ENCODE results near the gene UVSSA. TPM values are rescaled to one million over a fixed set of nuclear protein-coding genes. Genes with fewer than 3 reads are reported as not detected.

UVSSA gene
- polyA plus RNA-seq, 1 experiment, result 5.8 TPM

DNA sequence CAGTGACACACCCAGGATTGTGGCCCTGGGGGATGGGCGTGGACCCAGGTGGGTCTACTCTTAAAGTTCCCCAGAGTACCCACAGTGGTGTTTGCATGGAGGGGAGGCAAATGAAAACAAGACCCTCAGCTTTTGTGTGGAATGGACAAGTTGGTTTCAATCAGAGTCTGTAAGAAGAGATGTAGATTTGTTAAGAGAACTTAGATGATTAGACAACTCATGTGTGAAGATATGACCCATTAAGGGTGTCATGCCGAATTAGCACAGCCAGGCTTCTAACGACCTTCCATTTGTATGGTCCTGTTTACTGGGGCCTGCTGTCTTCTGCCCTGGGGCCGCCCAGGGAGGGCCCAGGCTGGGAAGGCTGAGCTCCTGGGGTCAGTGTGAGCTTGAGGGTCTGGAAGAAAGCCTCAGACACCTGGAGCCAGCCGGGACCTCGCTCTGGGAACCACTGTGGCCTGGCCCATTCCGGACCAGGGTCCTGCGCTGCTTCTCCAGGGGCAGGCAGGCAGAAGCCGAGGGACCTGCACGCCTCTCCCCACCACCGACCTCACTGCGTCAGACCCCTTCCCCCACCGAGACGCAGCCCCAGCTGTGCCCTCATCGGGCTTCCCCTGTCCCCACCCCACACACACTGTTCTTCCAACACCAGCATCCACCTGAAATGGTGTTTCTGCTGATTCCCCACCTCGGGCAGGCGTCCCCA is 20.4 kb downstream of the UVSSA start:
- Histone ChIP-seq H3K4me3 (ENCODE audit: low read depth, low read length) (no peak overlapping the region), H3K27me3 (ENCODE audit: control insufficient read depth, insufficient read depth, low read length) (no peaks in the 10 kb centered on the region), H3K36me3 (ENCODE audit: control insufficient read depth, insufficient read depth, low read length) (peaks cover 8% of the 10 kb centered on the region)
- TF ChIP-seq, protein P1, sequence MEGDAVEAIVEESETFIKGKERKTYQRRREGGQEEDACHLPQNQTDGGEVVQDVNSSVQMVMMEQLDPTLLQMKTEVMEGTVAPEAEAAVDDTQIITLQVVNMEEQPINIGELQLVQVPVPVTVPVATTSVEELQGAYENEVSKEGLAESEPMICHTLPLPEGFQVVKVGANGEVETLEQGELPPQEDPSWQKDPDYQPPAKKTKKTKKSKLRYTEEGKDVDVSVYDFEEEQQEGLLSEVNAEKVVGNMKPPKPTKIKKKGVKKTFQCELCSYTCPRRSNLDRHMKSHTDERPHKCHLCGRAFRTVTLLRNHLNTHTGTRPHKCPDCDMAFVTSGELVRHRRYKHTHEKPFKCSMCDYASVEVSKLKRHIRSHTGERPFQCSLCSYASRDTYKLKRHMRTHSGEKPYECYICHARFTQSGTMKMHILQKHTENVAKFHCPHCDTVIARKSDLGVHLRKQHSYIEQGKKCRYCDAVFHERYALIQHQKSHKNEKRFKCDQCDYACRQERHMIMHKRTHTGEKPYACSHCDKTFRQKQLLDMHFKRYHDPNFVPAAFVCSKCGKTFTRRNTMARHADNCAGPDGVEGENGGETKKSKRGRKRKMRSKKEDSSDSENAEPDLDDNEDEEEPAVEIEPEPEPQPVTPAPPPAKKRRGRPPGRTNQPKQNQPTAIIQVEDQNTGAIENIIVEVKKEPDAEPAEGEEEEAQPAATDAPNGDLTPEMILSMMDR (IDR thresholded peaks at IDR 0.05; ENCODE audit: insufficient read depth, low read depth, low read length), result no peak
- POLR2A ChIA-PET, result no interaction called here
- CTCF ChIA-PET, result interaction anchor here (0.6 kb wide), 1 partner anchor 11 kb away, joined by 3 read pairs; no protein-coding TSS in a partner anchor
- DNase-seq (ENCODE audit: low read depth), result no peak

DNA sequence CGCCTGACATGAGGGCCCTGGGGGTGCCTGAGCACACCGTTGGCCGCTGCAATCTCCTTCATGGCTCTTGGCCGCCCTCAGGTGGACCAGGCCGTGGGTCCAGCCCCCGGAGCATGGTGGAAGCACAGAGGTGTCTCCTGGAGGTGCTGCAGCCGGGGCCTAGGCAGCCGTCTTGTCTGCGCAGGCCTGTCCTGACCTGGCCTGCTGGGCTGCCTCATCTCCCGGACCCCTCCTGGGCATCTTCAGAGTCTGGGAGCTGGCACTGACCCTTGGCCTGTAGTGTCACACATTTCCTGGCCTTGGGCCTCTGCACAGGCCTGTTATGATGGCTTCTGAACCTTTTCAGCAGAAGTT is 20.9 kb downstream of the UVSSA start:
- Histone ChIP-seq H3K4me3 (ENCODE audit: low read depth, low read length) (no peak overlapping the region), H3K27me3 (ENCODE audit: control insufficient read depth, insufficient read depth, low read length) (no peaks in the 10 kb centered on the region), H3K36me3 (ENCODE audit: control insufficient read depth, insufficient read depth, low read length) (peaks cover 8% of the 10 kb centered on the region)
- ChIA-PET POLR2A (no interaction called here), CTCF (interaction anchor here (0.6 to 1.2 kb wide), 2 partner anchors 144 to 261 kb away, joined by 3 read pairs; no protein-coding TSS in a partner anchor)
- TF ChIP-seq, protein P1 (IDR thresholded peaks at IDR 0.05; ENCODE audit: insufficient read depth, low read depth, low read length), result no peak
- no peak for DNase-seq (ENCODE audit: low read depth)

DNA sequence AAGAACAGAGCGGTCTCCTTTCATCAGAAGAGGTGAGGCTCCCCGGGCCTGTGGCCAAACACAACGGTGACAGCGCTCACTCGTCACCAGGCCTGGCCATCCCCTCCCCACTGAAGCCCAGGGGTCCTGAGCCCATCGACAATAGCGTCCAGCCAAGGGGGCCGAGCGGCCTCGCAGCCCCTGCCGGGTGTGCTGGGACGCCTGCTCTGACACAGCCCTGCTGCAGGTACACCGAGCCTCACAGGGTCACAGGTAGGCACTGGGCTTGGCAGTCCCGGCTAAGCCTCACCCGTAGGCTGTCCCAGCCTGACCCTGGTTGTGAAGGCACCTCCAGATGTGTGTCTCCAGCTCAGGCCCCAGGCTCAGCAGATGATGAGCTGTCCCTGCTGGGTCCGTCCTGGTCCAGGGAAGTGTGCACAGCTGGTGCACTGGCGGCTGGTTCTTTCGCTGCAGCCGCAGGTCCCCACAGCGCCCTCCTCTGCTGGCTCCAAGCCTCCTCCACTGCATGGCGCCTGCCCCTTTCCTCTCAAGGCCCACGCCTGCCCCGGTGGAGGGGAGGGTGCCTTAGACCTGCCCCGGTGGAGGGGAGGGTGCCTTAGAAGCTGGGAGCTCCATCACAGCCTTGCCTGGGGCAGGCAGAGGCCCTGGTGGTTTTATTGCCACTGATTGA is 21.5 kb downstream of the UVSSA start:
- CTCF ChIA-PET, result interaction anchor here (0.6 to 1.2 kb wide), 3 partner anchors 13 to 261 kb away, joined by 3 to 4 read pairs (median 3); no protein-coding TSS in a partner anchor

DNA sequence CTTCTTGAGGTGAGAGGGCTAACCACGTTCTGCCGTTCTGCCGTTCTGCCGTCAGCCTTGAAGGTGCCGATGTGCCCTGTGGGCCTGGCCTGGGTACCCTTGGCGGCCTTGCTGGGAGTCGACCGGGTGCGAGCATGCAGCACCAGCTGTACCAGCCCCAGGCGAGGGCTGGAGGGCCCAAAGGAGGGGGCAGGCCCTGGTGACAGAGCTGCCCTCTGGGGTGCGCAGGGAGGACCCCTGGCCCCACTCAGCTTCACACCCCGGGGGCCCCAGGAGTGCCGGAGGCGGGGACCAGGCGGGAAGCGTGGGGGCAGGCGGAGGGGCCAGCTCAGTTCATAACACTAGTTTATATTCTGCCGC is 22.1 kb downstream of the UVSSA start:
- DNase-seq (ENCODE audit: low read depth), result no peak
- H3K36me3 ChIP-seq (ENCODE audit: control insufficient read depth, insufficient read depth, low read length), result peaks cover 8% of the 10 kb centered on the region
- ChIA-PET CTCF (interaction anchor here (1.0 to 1.2 kb wide), 2 partner anchors 14 to 260 kb away, joined by 3 to 4 read pairs; no protein-coding TSS in a partner anchor), POLR2A (no interaction called here)
- H3K4me3 ChIP-seq (ENCODE audit: low read depth, low read length), result no peak overlapping the region
- H3K27me3 ChIP-seq (ENCODE audit: control insufficient read depth, insufficient read depth, low read length), result no peaks in the 10 kb centered on the region
- TF ChIP-seq, protein P1 (IDR thresholded peaks at IDR 0.05; ENCODE audit: insufficient read depth, low read depth, low read length), result no peak

More for the DNA sequence above, 21.5 kb downstream of the UVSSA start:
- TF ChIP-seq, protein P1 (IDR thresholded peaks at IDR 0.05; ENCODE audit: insufficient read depth, low read depth, low read length), result no peak
- POLR2A ChIA-PET, result no interaction called here
- DNase-seq (ENCODE audit: low read depth), result no peak
- H3K4me3 ChIP-seq (ENCODE audit: low read depth, low read length), result no peak overlapping the region
- H3K27me3 ChIP-seq (ENCODE audit: control insufficient read depth, insufficient read depth, low read length), result no peaks in the 10 kb centered on the region
- H3K36me3 ChIP-seq (ENCODE audit: control insufficient read depth, insufficient read depth, low read length), result peaks cover 8% of the 10 kb centered on the region

DNA sequence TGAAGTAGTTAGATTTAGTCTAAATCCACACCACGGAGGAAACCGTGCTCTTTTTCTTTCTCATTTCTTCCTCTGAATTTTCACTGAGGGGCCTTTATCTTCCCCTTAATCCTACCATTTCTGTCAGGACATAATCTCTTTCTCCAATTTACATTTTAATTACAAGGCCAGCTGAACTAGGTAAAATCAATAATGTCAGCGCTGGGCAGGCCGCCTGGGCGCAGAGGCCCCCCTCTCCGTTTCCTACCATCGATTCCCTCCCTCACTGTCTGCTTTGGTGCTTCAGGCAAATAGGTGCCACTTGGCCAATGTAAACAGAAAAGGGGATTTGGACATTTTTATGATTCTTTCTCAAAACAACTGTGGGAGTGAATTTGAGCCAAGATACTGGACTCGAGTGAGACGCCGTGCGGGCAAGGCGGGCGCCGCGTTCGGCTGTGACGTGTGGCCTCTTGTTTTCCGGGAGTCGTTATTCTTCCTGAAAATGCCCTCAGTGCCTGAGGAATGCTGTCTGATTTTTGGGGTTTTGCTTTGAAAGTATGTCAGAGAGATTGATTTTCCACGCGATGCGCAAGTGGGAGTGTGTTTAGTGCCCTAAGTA is 22.6 kb downstream of the UVSSA start:
- TF ChIP-seq, protein P1 (IDR thresholded peaks at IDR 0.05; ENCODE audit: insufficient read depth, low read depth, low read length), result no peak
- POLR2A ChIA-PET, result no interaction called here
- no peak for DNase-seq (ENCODE audit: low read depth)
- CTCF ChIA-PET, result interaction anchor here (1.0 kb wide), 1 partner anchor 14 kb away, joined by 4 read pairs; no protein-coding TSS in a partner anchor
- H3K4me3 ChIP-seq (ENCODE audit: low read depth, low read length), result no peak overlapping the region
- peaks cover 8% of the 10 kb centered on the region for H3K36me3 ChIP-seq (ENCODE audit: control insufficient read depth, insufficient read depth, low read length)
- H3K27me3 ChIP-seq (ENCODE audit: control insufficient read depth, insufficient read depth, low read length), result no peaks in the 10 kb centered on the region
